Neural cell (in vitro differentiated cells): ENCODE data around the gene PLPP1.

Experiments used
- CTCF ChIP-seq: fragments of 450-650 bp; IDR thresholded peaks from 2 replicates; pipeline ENCODE4 v1.5.1; 2014; ENCODE audit warnings: antibody characterized with exemption, mild to moderate bottlenecking, moderate library complexity; ENCODE audit not compliant: poor library complexity, severe bottlenecking
- EP300 ChIP-seq: fragments of 450-650 bp; conservative IDR thresholded peaks from 2 replicates; pipeline ENCODE4 v1.6.1; 2014; ENCODE audit warnings: antibody characterized with exemption, mild to moderate bottlenecking, moderate library complexity; ENCODE audit not compliant: poor library complexity, severe bottlenecking
- EZH2 ChIP-seq: fragments of 200-600, 300-800 bp; shearing (Covaris generic), sonication (generic); IDR thresholded peaks from 2 replicates; pipeline ENCODE4 v1.6.1; 2014; ENCODE audit warnings: antibody characterized with exemption, low read length, borderline replicate concordance, mild to moderate bottlenecking; ENCODE audit not compliant: insufficient read depth, poor library complexity, severe bottlenecking
- MXI1 ChIP-seq: fragments of 450-650 bp; conservative IDR thresholded peaks from 2 replicates; pipeline ENCODE4 v1.6.1; 2014; ENCODE audit warnings: antibody characterized with exemption, mild to moderate bottlenecking; ENCODE audit not compliant: poor library complexity, severe bottlenecking
- POLR2AphosphoS5 ChIP-seq: IDR thresholded peaks from 2 replicates; pipeline ENCODE4 v1.6.1; 2012
- RAD21 ChIP-seq: fragments of 450-650 bp; conservative IDR thresholded peaks from 2 replicates; pipeline ENCODE4 v1.6.1; 2014; ENCODE audit warnings: antibody characterized with exemption, mild to moderate bottlenecking, moderate library complexity
- REST ChIP-seq: IDR thresholded peaks from 2 replicates; pipeline ENCODE4 v1.6.1; 2012; ENCODE audit warnings: borderline replicate concordance
- SMC3 ChIP-seq: fragments of 450-650 bp; conservative IDR thresholded peaks from 2 replicates; pipeline ENCODE4 v1.6.1; 2014; ENCODE audit warnings: antibody characterized with exemption, mild to moderate bottlenecking, moderate library complexity; ENCODE audit not compliant: poor library complexity
- TAF1 ChIP-seq: IDR thresholded peaks from 2 replicates; pipeline ENCODE4 v1.6.1; 2012; ENCODE audit warnings: low read depth

- TF ChIP-seq CTCF (no peak), EZH2 (no peak), REST (no peak), EP300 (no peak), POLR2AphosphoS5 (no peak), RAD21 (no peak), MXI1 (no peak), SMC3 (no peak), TAF1 (no peak)
Observed at GRCh38 chr5:55509796-55510522, 24.8 kb downstream of the PLPP1 start.
